ENCODE data around the gene THRB.

THRB gene

GRCh38 chr3:24164967-24165602 is 329.6 kb downstream of the THRB start:
- Histone ChIP-seq H3K9me3 (ENCODE audit: control insufficient read depth in 1 of 2, low read length in 2 of 2) (no peaks in the 10 kb centered on the region), H3K36me3 (ENCODE audit: control insufficient read depth in 1 of 2, insufficient read depth in 2 of 2, low read length in 2 of 2) (no peaks in the 10 kb centered on the region), H3K4me3 (ENCODE audit: low read depth in 1 of 2, low read length in 2 of 2) (no peak overlapping the region), H3K4me1 (ENCODE audit: control insufficient read depth in 1 of 2, insufficient read depth in 2 of 2, low read length in 2 of 2) (no peaks in the 10 kb centered on the region), H3K27ac (ENCODE audit: low read depth, low read length) (no peak overlapping the region), H3K9ac (ENCODE audit: low read depth in 1 of 2, low read length in 2 of 2) (no peak overlapping the region), H3K27me3 (ENCODE audit: control insufficient read depth in 1 of 2, insufficient read depth in 2 of 2, low read length in 2 of 2) (no peaks in the 10 kb centered on the region)

GRCh38 chr3:24162929-24163328 is 331.7 kb downstream of the THRB start:
- H3K36me3 ChIP-seq (ENCODE audit: control insufficient read depth in 1 of 2, insufficient read depth in 2 of 2, low read length in 2 of 2): no peaks in the 10 kb centered on the region
- no peak overlapping the region for H3K4me3 ChIP-seq (ENCODE audit: low read depth in 1 of 2, low read length in 2 of 2)
- H3K27me3 ChIP-seq (ENCODE audit: control insufficient read depth in 1 of 2, insufficient read depth in 2 of 2, low read length in 2 of 2): no peaks in the 10 kb centered on the region
- H3K9ac ChIP-seq (ENCODE audit: low read depth in 1 of 2, low read length in 2 of 2): no peak overlapping the region
- H3K27ac ChIP-seq (ENCODE audit: low read depth, low read length): no peak overlapping the region
- no peaks in the 10 kb centered on the region for H3K9me3 ChIP-seq (ENCODE audit: control insufficient read depth in 1 of 2, low read length in 2 of 2)
- no peaks in the 10 kb centered on the region for H3K4me1 ChIP-seq (ENCODE audit: control insufficient read depth in 1 of 2, insufficient read depth in 2 of 2, low read length in 2 of 2)

- no peak overlapping the region for H3K9ac ChIP-seq (ENCODE audit: low read depth in 1 of 2, low read length in 2 of 2)
- H3K4me1 ChIP-seq (ENCODE audit: control insufficient read depth in 1 of 2, insufficient read depth in 2 of 2, low read length in 2 of 2): no peaks in the 10 kb centered on the region
- no peak overlapping the region for H3K27ac ChIP-seq (ENCODE audit: low read depth, low read length)
- no peaks in the 10 kb centered on the region for H3K9me3 ChIP-seq (ENCODE audit: control insufficient read depth in 1 of 2, low read length in 2 of 2)
- H3K27me3 ChIP-seq (ENCODE audit: control insufficient read depth in 1 of 2, insufficient read depth in 2 of 2, low read length in 2 of 2): no peaks in the 10 kb centered on the region
- H3K36me3 ChIP-seq (ENCODE audit: control insufficient read depth in 1 of 2, insufficient read depth in 2 of 2, low read length in 2 of 2): no peaks in the 10 kb centered on the region
- no peak overlapping the region for H3K4me3 ChIP-seq (ENCODE audit: low read depth in 1 of 2, low read length in 2 of 2)
These were observed 332.8 kb downstream of the THRB start for GRCh38 chr3:24161841-24162240.

GRCh38 chr3:24160424-24161095 is 334.1 kb downstream of the THRB start:
- Histone ChIP-seq H3K9me3 (ENCODE audit: control insufficient read depth in 1 of 2, low read length in 2 of 2) (no peaks in the 10 kb centered on the region), H3K27ac (ENCODE audit: low read depth, low read length) (no peak overlapping the region), H3K36me3 (ENCODE audit: control insufficient read depth in 1 of 2, insufficient read depth in 2 of 2, low read length in 2 of 2) (no peaks in the 10 kb centered on the region), H3K4me1 (ENCODE audit: control insufficient read depth in 1 of 2, insufficient read depth in 2 of 2, low read length in 2 of 2) (no peaks in the 10 kb centered on the region), H3K9ac (ENCODE audit: low read depth in 1 of 2, low read length in 2 of 2) (no peak overlapping the region), H3K27me3 (ENCODE audit: control insufficient read depth in 1 of 2, insufficient read depth in 2 of 2, low read length in 2 of 2) (no peaks in the 10 kb centered on the region), H3K4me3 (ENCODE audit: low read depth in 1 of 2, low read length in 2 of 2) (no peak overlapping the region)

- no peak overlapping the region for H3K4me3 ChIP-seq (ENCODE audit: low read depth in 1 of 2, low read length in 2 of 2)
- H3K9ac ChIP-seq (ENCODE audit: low read depth in 1 of 2, low read length in 2 of 2): no peak overlapping the region
- no peaks in the 10 kb centered on the region for H3K9me3 ChIP-seq (ENCODE audit: control insufficient read depth in 1 of 2, low read length in 2 of 2)
- H3K4me1 ChIP-seq (ENCODE audit: control insufficient read depth in 1 of 2, insufficient read depth in 2 of 2, low read length in 2 of 2): no peaks in the 10 kb centered on the region
- H3K36me3 ChIP-seq (ENCODE audit: control insufficient read depth in 1 of 2, insufficient read depth in 2 of 2, low read length in 2 of 2): no peaks in the 10 kb centered on the region
- H3K27ac ChIP-seq (ENCODE audit: low read depth, low read length): no peak overlapping the region
- H3K27me3 ChIP-seq (ENCODE audit: control insufficient read depth in 1 of 2, insufficient read depth in 2 of 2, low read length in 2 of 2): no peaks in the 10 kb centered on the region
These were observed 335.7 kb downstream of the THRB start for GRCh38 chr3:24158761-24159454.

- no peak overlapping the region for H3K27ac ChIP-seq (ENCODE audit: low read depth, low read length)
- no peaks in the 10 kb centered on the region for H3K27me3 ChIP-seq (ENCODE audit: control insufficient read depth in 1 of 2, insufficient read depth in 2 of 2, low read length in 2 of 2)
- H3K4me3 ChIP-seq (ENCODE audit: low read depth in 1 of 2, low read length in 2 of 2): no peak overlapping the region
- no peaks in the 10 kb centered on the region for H3K9me3 ChIP-seq (ENCODE audit: control insufficient read depth in 1 of 2, low read length in 2 of 2)
- no peaks in the 10 kb centered on the region for H3K4me1 ChIP-seq (ENCODE audit: control insufficient read depth in 1 of 2, insufficient read depth in 2 of 2, low read length in 2 of 2)
- H3K36me3 ChIP-seq (ENCODE audit: control insufficient read depth in 1 of 2, insufficient read depth in 2 of 2, low read length in 2 of 2): no peaks in the 10 kb centered on the region
- no peak overlapping the region for H3K9ac ChIP-seq (ENCODE audit: low read depth in 1 of 2, low read length in 2 of 2)
These were observed 337.5 kb downstream of the THRB start for GRCh38 chr3:24157106-24157505.

DNA sequence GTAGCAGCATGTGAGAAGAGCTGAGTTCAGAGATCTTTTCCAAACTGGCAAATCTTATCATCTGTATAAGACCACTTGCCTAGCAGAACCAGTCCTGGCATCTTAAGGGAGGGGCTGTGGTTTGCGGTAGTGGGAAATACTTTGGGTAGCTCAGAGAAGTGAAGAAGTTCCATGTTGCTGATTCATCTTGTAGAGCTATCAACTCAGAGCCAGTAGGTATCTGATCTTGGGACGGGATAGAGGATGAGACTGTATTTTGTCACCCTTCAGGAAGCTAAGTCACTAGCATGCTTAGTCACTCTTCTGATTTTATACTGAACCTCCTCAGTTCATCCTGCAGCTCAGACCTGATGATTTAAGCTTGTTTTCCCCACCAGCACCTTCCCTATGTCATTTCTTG is 338.2 kb downstream of the THRB start:
- H3K36me3 ChIP-seq (ENCODE audit: control insufficient read depth in 1 of 2, insufficient read depth in 2 of 2, low read length in 2 of 2): no peaks in the 10 kb centered on the region
- no peak overlapping the region for H3K9ac ChIP-seq (ENCODE audit: low read depth in 1 of 2, low read length in 2 of 2)
- H3K4me1 ChIP-seq (ENCODE audit: control insufficient read depth in 1 of 2, insufficient read depth in 2 of 2, low read length in 2 of 2): no peaks in the 10 kb centered on the region
- no peak overlapping the region for H3K4me3 ChIP-seq (ENCODE audit: low read depth in 1 of 2, low read length in 2 of 2)
- no peak overlapping the region for H3K27ac ChIP-seq (ENCODE audit: low read depth, low read length)
- H3K9me3 ChIP-seq (ENCODE audit: control insufficient read depth in 1 of 2, low read length in 2 of 2): no peaks in the 10 kb centered on the region
- H3K27me3 ChIP-seq (ENCODE audit: control insufficient read depth in 1 of 2, insufficient read depth in 2 of 2, low read length in 2 of 2): no peaks in the 10 kb centered on the region

- H3K27ac ChIP-seq (ENCODE audit: low read depth, low read length): no peak overlapping the region
- H3K9me3 ChIP-seq (ENCODE audit: control insufficient read depth in 1 of 2, low read length in 2 of 2): no peaks in the 10 kb centered on the region
- no peak overlapping the region for H3K4me3 ChIP-seq (ENCODE audit: low read depth in 1 of 2, low read length in 2 of 2)
- H3K4me1 ChIP-seq (ENCODE audit: control insufficient read depth in 1 of 2, insufficient read depth in 2 of 2, low read length in 2 of 2): no peaks in the 10 kb centered on the region
- H3K36me3 ChIP-seq (ENCODE audit: control insufficient read depth in 1 of 2, insufficient read depth in 2 of 2, low read length in 2 of 2): no peaks in the 10 kb centered on the region
- no peaks in the 10 kb centered on the region for H3K27me3 ChIP-seq (ENCODE audit: control insufficient read depth in 1 of 2, insufficient read depth in 2 of 2, low read length in 2 of 2)
- no peak overlapping the region for H3K9ac ChIP-seq (ENCODE audit: low read depth in 1 of 2, low read length in 2 of 2)
These were observed 339.4 kb downstream of the THRB start for GRCh38 chr3:24155276-24155675.

GRCh38 chr3:24154781-24155180 is 339.9 kb downstream of the THRB start:
- no peaks in the 10 kb centered on the region for H3K27me3 ChIP-seq (ENCODE audit: control insufficient read depth in 1 of 2, insufficient read depth in 2 of 2, low read length in 2 of 2)
- H3K9me3 ChIP-seq (ENCODE audit: control insufficient read depth in 1 of 2, low read length in 2 of 2): no peaks in the 10 kb centered on the region
- no peak overlapping the region for H3K27ac ChIP-seq (ENCODE audit: low read depth, low read length)
- no peaks in the 10 kb centered on the region for H3K4me1 ChIP-seq (ENCODE audit: control insufficient read depth in 1 of 2, insufficient read depth in 2 of 2, low read length in 2 of 2)
- no peaks in the 10 kb centered on the region for H3K36me3 ChIP-seq (ENCODE audit: control insufficient read depth in 1 of 2, insufficient read depth in 2 of 2, low read length in 2 of 2)
- H3K4me3 ChIP-seq (ENCODE audit: low read depth in 1 of 2, low read length in 2 of 2): no peak overlapping the region
- H3K9ac ChIP-seq (ENCODE audit: low read depth in 1 of 2, low read length in 2 of 2): no peak overlapping the region

GRCh38 chr3:24154013-24154695 is 340.5 kb downstream of the THRB start:
- no peak overlapping the region for H3K4me3 ChIP-seq (ENCODE audit: low read depth in 1 of 2, low read length in 2 of 2)
- H3K36me3 ChIP-seq (ENCODE audit: control insufficient read depth in 1 of 2, insufficient read depth in 2 of 2, low read length in 2 of 2): no peaks in the 10 kb centered on the region
- no peaks in the 10 kb centered on the region for H3K4me1 ChIP-seq (ENCODE audit: control insufficient read depth in 1 of 2, insufficient read depth in 2 of 2, low read length in 2 of 2)
- H3K9me3 ChIP-seq (ENCODE audit: control insufficient read depth in 1 of 2, low read length in 2 of 2): no peaks in the 10 kb centered on the region
- no peaks in the 10 kb centered on the region for H3K27me3 ChIP-seq (ENCODE audit: control insufficient read depth in 1 of 2, insufficient read depth in 2 of 2, low read length in 2 of 2)
- H3K9ac ChIP-seq (ENCODE audit: low read depth in 1 of 2, low read length in 2 of 2): no peak overlapping the region
- H3K27ac ChIP-seq (ENCODE audit: low read depth, low read length): no peak overlapping the region
